HUES48 (cell line): Measurements from ENCODE around the gene CACNG1.
"Not testable (repeated sequence)": the region's sequence is repeated elsewhere in the genome, so short reads cannot be mapped to it uniquely, and the experiment has no call there.

ENCODE experiments used
- H3K27ac ChIP-seq: one replicate; pipeline ENCODE4 v1.7.0; 2013; ENCODE audit warnings: low read depth, low read length, inconsistent platforms
- H3K27me3 ChIP-seq: 2 replicates; pipeline ENCODE4 v1.6.1; 2013; ENCODE audit warnings: mild to moderate bottlenecking, low read length; ENCODE audit not compliant: control insufficient read depth, insufficient read depth
- H3K36me3 ChIP-seq: 2 replicates; pipeline ENCODE4 v1.6.1; 2013; ENCODE audit warnings: low read length; ENCODE audit not compliant: control insufficient read depth, insufficient read depth
- H3K4me1 ChIP-seq: 2 replicates; pipeline ENCODE4 v1.6.1; 2013; ENCODE audit warnings: mild to moderate bottlenecking, low read length; ENCODE audit not compliant: control insufficient read depth, insufficient read depth
- H3K4me3 ChIP-seq: 2 replicates; pipeline ENCODE4 v1.5.1; 2013; ENCODE audit warnings: mild to moderate bottlenecking, low read depth, low read length
- H3K9ac ChIP-seq: 2 replicates; pipeline ENCODE4 v1.6.1; 2013; ENCODE audit warnings: mild to moderate bottlenecking, low read depth, low read length, moderate library complexity
- H3K9me3 ChIP-seq: 2 replicates; pipeline ENCODE4 v1.6.1; 2013; ENCODE audit warnings: low read length; ENCODE audit not compliant: control insufficient read depth, insufficient read depth

The CACNG1 gene

GRCh38 chr17:67082107-67082506, 37.8 kb downstream of the CACNG1 start:
- Histone ChIP-seq H3K36me3 (peaks cover 6% of the 10 kb centered on the region), H3K4me1 (no peaks in the 10 kb centered on the region), H3K27ac (no peak overlapping the region), H3K27me3 (no peaks in the 10 kb centered on the region), H3K4me3 (no peak overlapping the region), H3K9me3 (no peaks in the 10 kb centered on the region), H3K9ac (no peak overlapping the region)

GRCh38 chr17:67085406-67085805, 41.1 kb downstream of the CACNG1 start:
- peaks cover 7% of the 10 kb centered on the region for H3K36me3 ChIP-seq
- no peaks in the 10 kb centered on the region for H3K27me3 ChIP-seq
- H3K4me3 ChIP-seq: no peak overlapping the region
- no peak overlapping the region for H3K27ac ChIP-seq
- H3K9ac ChIP-seq: no peak overlapping the region
- H3K4me1 ChIP-seq: no peaks in the 10 kb centered on the region
- H3K9me3 ChIP-seq: no peaks in the 10 kb centered on the region

- no peak overlapping the region for H3K4me3 ChIP-seq
- no peaks in the 10 kb centered on the region for H3K27me3 ChIP-seq
- peaks cover 7% of the 10 kb centered on the region for H3K36me3 ChIP-seq
- H3K27ac ChIP-seq: no peak overlapping the region
- no peaks in the 10 kb centered on the region for H3K4me1 ChIP-seq
- H3K9me3 ChIP-seq: no peaks in the 10 kb centered on the region
- H3K9ac ChIP-seq: no peak overlapping the region
These were observed 44.3 kb downstream of the CACNG1 start for GRCh38 chr17:67088639-67089038.

- no peaks in the 10 kb centered on the region for H3K4me1 ChIP-seq
- H3K27me3 ChIP-seq: no peaks in the 10 kb centered on the region
- H3K4me3 ChIP-seq: no peak overlapping the region
- H3K9ac ChIP-seq: no peak overlapping the region
- no peaks in the 10 kb centered on the region for H3K9me3 ChIP-seq
- H3K36me3 ChIP-seq: peaks cover 7% of the 10 kb centered on the region
- no peak overlapping the region for H3K27ac ChIP-seq
These were observed 46.0 kb downstream of the CACNG1 start for GRCh38 chr17:67090341-67090740.

- Histone ChIP-seq H3K27ac (no peak overlapping the region), H3K4me1 (no peaks in the 10 kb centered on the region), H3K36me3 (no peaks in the 10 kb centered on the region)
These were observed 47.9 kb downstream of the CACNG1 start for GRCh38 chr17:67092291-67092690.

GRCh38 chr17:67092710-67093109, 48.4 kb downstream of the CACNG1 start:
- not testable (repeated sequence) for H3K9me3 ChIP-seq, H3K27ac ChIP-seq, H3K9ac ChIP-seq, H3K36me3 ChIP-seq, H3K27me3 ChIP-seq, H3K4me3 ChIP-seq, H3K4me1 ChIP-seq

More at GRCh38 chr17:67092291-67092690, 47.9 kb downstream of the CACNG1 start:
- H3K9me3 ChIP-seq: no peaks in the 10 kb centered on the region
- H3K27me3 ChIP-seq: no peaks in the 10 kb centered on the region
- no peak overlapping the region for H3K9ac ChIP-seq
- H3K4me3 ChIP-seq: no peak overlapping the region

- Histone ChIP-seq H3K9me3 (no peaks in the 10 kb centered on the region), H3K27ac (no peak overlapping the region), H3K27me3 (no peaks in the 10 kb centered on the region), H3K9ac (no peak overlapping the region), H3K4me1 (no peaks in the 10 kb centered on the region), H3K36me3 (no peaks in the 10 kb centered on the region), H3K4me3 (no peak overlapping the region)
These were observed 49.0 kb downstream of the CACNG1 start for GRCh38 chr17:67093348-67093747.

- not testable (repeated sequence) for H3K4me3 ChIP-seq, H3K4me1 ChIP-seq, H3K27ac ChIP-seq, H3K9me3 ChIP-seq, H3K9ac ChIP-seq, H3K36me3 ChIP-seq, H3K27me3 ChIP-seq
These were observed 50.9 kb downstream of the CACNG1 start for GRCh38 chr17:67095291-67095690.

- Histone ChIP-seq H3K27ac (no peak overlapping the region), H3K27me3 (no peaks in the 10 kb centered on the region), H3K36me3 (no peaks in the 10 kb centered on the region), H3K4me1 (no peaks in the 10 kb centered on the region), H3K4me3 (no peak overlapping the region), H3K9ac (no peak overlapping the region), H3K9me3 (no peaks in the 10 kb centered on the region)
These were observed 51.4 kb downstream of the CACNG1 start for GRCh38 chr17:67095803-67096202.

GRCh38 chr17:67096609-67097008, 52.3 kb downstream of the CACNG1 start:
- no peak overlapping the region for H3K27ac ChIP-seq
- no peaks in the 10 kb centered on the region for H3K27me3 ChIP-seq
- H3K4me1 ChIP-seq: no peaks in the 10 kb centered on the region
- no peaks in the 10 kb centered on the region for H3K36me3 ChIP-seq
- H3K9ac ChIP-seq: no peak overlapping the region
- H3K4me3 ChIP-seq: no peak overlapping the region
- H3K9me3 ChIP-seq: no peaks in the 10 kb centered on the region

- Histone ChIP-seq H3K27ac (no peak overlapping the region), H3K4me1 (no peaks in the 10 kb centered on the region), H3K4me3 (no peak overlapping the region), H3K9me3 (no peaks in the 10 kb centered on the region), H3K36me3 (no peaks in the 10 kb centered on the region), H3K27me3 (no peaks in the 10 kb centered on the region), H3K9ac (no peak overlapping the region)
These were observed 53.7 kb downstream of the CACNG1 start for GRCh38 chr17:67098006-67098405.

- H3K9me3 ChIP-seq, H3K9ac ChIP-seq, H3K4me3 ChIP-seq, H3K4me1 ChIP-seq, H3K27me3 ChIP-seq, H3K27ac ChIP-seq: not testable (repeated sequence)
- peaks cover 30% of the 10 kb centered on the region for H3K36me3 ChIP-seq
These were observed 60.3 kb downstream of the CACNG1 start for GRCh38 chr17:67104641-67105040.
